Measurements from ENCODE around the gene PWP2. TPM values are rescaled to one million over a fixed set of nuclear protein-coding genes. Genes with fewer than 3 reads are reported as not detected.

Gene PWP2
- total and polyA plus RNA-seq, 2 of the 4 experiments (the other 2 are of a cell fraction), result 2.4 to 7.0 TPM

GRCh38 chr21:44066116-44066515 lies 41.1 kb upstream of the PWP2 start:
- in situ Hi-C loops (cut with MboI; ENCODE audit: low sequenced_read_pairs), result no loop called here
- no peak for TF ChIP-seq RFX5 (IDR thresholded peaks at IDR 0.05; ENCODE audit: low read depth, low read length)
- TF ChIP-seq POLR2A (IDR thresholded peaks at IDR 0.05; ENCODE audit: low read depth, low read length), result no peak
- no peak for TF ChIP-seq MAZ (IDR thresholded peaks at IDR 0.05; ENCODE audit: borderline replicate concordance, low read depth, low read length)
- TF ChIP-seq ELK1 (IDR thresholded peaks at IDR 0.05; ENCODE audit: borderline replicate concordance, low read depth, low read length), result no peak
- no peak for TF ChIP-seq USF2 (IDR thresholded peaks at IDR 0.05; ENCODE audit: low read depth, low read length)
- no peak for TF ChIP-seq CTCF (conservative IDR thresholded peaks at IDR 0.05; ENCODE audit: low read depth, low read length)

More at GRCh38 chr21:44066116-44066515, 41.1 kb upstream of the PWP2 start:
- Histone ChIP-seq H3K27ac (ENCODE audit: insufficient read depth, low read length) (no peak overlapping the region), H3K27me3 (ENCODE audit: control insufficient read depth, insufficient read depth, low read length) (no peaks in the 10 kb centered on the region), H4K20me1 (ENCODE audit: insufficient read depth, low read length) (peaks cover 23% of the 10 kb centered on the region), H3K79me1 (ENCODE audit: low read depth in 1 of 2, low read length in 2 of 2) (peaks cover 34 to 76% of the 10 kb centered on the region in 2 experiments), H2BK20ac (ENCODE audit: low read depth, low read length) (no peak overlapping the region), H3K9me3 (ENCODE audit: control insufficient read depth, insufficient read depth, low read length) (no peaks in the 10 kb centered on the region), H3K36me3 (ENCODE audit: control insufficient read depth, insufficient read depth, low read length) (peaks cover 40% of the 10 kb centered on the region), H2BK120ac (ENCODE audit: low read depth, low read length) (no peak overlapping the region), H4K5ac (ENCODE audit: low read depth, low read length) (no peak overlapping the region), H2AK9ac (replicated peaks; ENCODE audit: low read depth, low read length, poor library complexity) (no peak overlapping the region), H3K4me3 (ENCODE audit: insufficient read depth, low read depth, low read length) (no peak overlapping the region), H2BK15ac (ENCODE audit: low read depth, low read length) (no peak overlapping the region), H3K4ac (ENCODE audit: low read depth, low read length) (no peak overlapping the region), H2AK5ac (ENCODE audit: low read depth, low read length) (no peak overlapping the region), H2BK5ac (ENCODE audit: low read depth, low read length, poor library complexity, severe bottlenecking) (no peak overlapping the region), H3K56ac (ENCODE audit: extremely low read depth, insufficient read depth, low read length) (no peak overlapping the region), H3K4me1 (ENCODE audit: control insufficient read depth, insufficient read depth, low read length) (no peaks in the 10 kb centered on the region), H3K4me2 (ENCODE audit: low read depth, low read length) (no peak overlapping the region), H3K18ac (ENCODE audit: low read depth, low read length) (no peak overlapping the region), H3K9me1 (ENCODE audit: insufficient read depth, low read length) (peaks cover 27% of the 10 kb centered on the region), H4K8ac (ENCODE audit: low read depth in 2 of 2, low read length in 2 of 2) (no peak overlapping the region), H4K91ac (ENCODE audit: insufficient read depth, low read depth, low read length) (no peak overlapping the region), H3K9ac (ENCODE audit: low read depth, low read length) (no peak overlapping the region), H3K23ac (ENCODE audit: low read depth, low read length) (no peak overlapping the region), H2AFZ (replicated peaks; ENCODE audit: low read length, poor library complexity) (no peak overlapping the region), H3K14ac (replicated peaks; ENCODE audit: low read depth, low read length) (no peak overlapping the region)
- DNase-seq, result no peak
- intact Hi-C loops (cut with micrococcal nuclease) (no loop called here), dilution Hi-C loops (cut with HindIII; ENCODE audit: low sequenced_read_pairs, unreplicated experiment) (no loop called here)
- POLR2A ChIA-PET (ENCODE audit: unreplicated experiment), result no interaction called here
- CTCF ChIA-PET, result no interaction called here
- no TSS peak for BruUV-seq (replicated peaks)
- 100% methylated on average over 4 of the region's 10 CpGs; no CpG with 5 or more reads in 1 of the 2 experiments for WGBS, 2 experiments (ENCODE audit: extremely low coverage in 2 of 2, insufficient read length in 1 of 2)
- no peak for ATAC-seq (ENCODE audit: low read depth)

All from IMR-90 (cell line).